HG02852 (cell line): Measurements from ENCODE around the gene IGF2BP3.

Experiments
- ATAC-seq: cut with Tn5 transposase; IDR thresholded peaks from one replicate; pipeline ENCODE4 v1.9.1; 2021; ENCODE audit warnings: mild to moderate bottlenecking, moderate library complexity; ENCODE audit not compliant: unreplicated experiment

Gene IGF2BP3

DNA sequence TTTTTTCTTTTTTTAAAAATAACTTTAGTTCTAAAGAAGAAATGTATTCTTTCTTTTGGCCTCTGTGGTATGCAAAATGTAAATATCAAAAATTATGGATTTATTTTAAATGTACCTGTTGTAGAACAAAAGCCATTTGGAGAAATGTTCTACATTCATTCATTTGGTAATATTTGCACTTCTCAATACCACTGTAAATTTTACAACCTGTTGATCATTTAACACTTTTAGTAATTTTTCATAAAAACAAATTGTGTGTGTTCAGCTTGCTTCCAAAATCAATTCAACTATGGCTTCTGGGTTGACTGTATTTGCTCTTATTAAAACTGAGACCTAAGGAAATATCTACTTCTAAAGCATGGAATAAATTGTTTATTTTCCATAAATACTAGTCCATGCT is 2.3 kb upstream of the IGF2BP3 start:
- ATAC-seq, result no peak

DNA sequence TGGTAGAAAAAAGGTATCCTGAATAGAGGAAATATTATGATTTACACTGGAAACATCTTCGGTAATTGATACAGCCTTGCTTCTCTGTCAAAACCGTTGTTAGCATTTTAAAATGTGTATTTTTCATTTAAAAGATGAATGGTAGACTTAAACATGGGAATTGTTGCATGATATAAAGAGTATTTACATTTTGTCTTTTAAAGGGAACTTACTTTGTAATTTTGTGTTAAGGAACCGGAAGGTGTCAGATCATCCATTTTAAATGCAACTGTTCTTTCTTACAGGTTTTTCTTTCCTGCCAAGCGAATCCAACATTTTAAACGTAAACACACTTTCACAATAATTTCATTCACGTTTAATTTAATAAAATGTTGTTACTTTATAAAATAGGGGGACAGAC is 1.8 kb upstream of the IGF2BP3 start:
- ATAC-seq, result no peak

GRCh38 chr7:23471106-23471859 is 992 bp upstream of the IGF2BP3 start:
- ATAC-seq, result peak; percentile 22

GRCh38 chr7:23469961-23470250 is 385 bp downstream of the IGF2BP3 start:
- ATAC-seq, result no peak

GRCh38 chr7:23469150-23469960 is 936 bp downstream of the IGF2BP3 start:
- peak; percentile 20 for ATAC-seq

DNA sequence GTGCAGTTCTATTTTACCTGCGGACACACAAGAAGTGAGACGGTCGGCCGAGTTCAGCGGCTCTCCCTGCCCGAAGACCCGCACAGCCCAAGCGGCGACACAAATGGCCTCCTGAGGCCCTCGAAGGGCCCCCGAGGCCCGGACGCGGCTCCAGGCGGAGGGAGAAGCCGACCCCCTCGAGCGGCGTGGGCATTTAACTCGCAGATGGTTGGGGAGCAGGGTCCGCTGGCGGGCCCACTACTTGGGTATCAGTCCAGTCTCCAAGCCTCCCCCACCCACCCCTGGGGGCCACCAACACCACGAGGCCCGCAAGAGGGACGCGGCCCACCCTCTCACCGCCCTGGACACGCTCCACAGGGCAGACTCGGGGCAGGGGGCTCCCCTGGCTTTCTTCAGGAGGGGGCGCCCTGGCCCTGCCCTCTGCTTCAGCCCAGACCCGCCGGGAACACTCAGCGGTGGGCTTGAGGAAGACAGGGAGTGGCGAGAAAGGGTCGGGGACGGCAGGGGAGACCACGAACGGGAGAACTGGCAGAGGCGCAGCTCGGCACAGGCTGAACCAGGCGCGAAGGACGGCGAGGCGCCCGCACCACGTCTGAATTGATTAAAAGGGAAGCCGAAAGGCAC is 1.7 kb downstream of the IGF2BP3 start:
- peak; percentile 8 for ATAC-seq

GRCh38 chr7:23467806-23468525 is 2.3 kb downstream of the IGF2BP3 start:
- peak; percentile 22 for ATAC-seq

- ATAC-seq, result no peak
Measured at GRCh38 chr7:23467291-23467805, 2.9 kb downstream of the IGF2BP3 start.

GRCh38 chr7:23462846-23463245 is 7.4 kb downstream of the IGF2BP3 start:
- ATAC-seq, result no peak

GRCh38 chr7:23458044-23458443 is 12.2 kb downstream of the IGF2BP3 start:
- ATAC-seq, result no peak

- no peak for ATAC-seq
Measured at GRCh38 chr7:23456093-23456492, 14.2 kb downstream of the IGF2BP3 start.

GRCh38 chr7:23454881-23455526 is 15.3 kb downstream of the IGF2BP3 start:
- no peak for ATAC-seq

- no peak for ATAC-seq
Measured at GRCh38 chr7:23450518-23450917, 19.8 kb downstream of the IGF2BP3 start.

GRCh38 chr7:23449941-23450340 is 20.4 kb downstream of the IGF2BP3 start:
- no peak for ATAC-seq

DNA sequence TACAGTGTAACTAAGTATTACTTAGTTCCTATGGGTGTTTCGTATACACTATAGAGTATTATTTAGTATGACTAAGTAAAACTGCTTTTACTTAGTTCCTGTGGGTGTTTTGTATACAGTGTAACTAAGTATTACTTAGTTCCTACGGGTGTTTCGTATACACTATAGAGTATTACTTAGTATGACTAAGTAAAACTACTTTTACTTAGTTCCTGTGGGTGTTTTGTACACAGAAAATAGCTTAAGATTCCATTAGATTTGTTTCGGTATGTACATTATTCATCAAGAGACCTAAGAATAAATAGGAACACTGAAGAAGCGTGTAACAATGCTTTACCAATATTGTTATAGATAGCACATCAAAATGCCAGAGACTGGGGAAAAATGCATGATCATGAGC is 25.0 kb downstream of the IGF2BP3 start:
- ATAC-seq, result no peak

- no peak for ATAC-seq
Measured at GRCh38 chr7:23443974-23444373, 26.3 kb downstream of the IGF2BP3 start.

DNA sequence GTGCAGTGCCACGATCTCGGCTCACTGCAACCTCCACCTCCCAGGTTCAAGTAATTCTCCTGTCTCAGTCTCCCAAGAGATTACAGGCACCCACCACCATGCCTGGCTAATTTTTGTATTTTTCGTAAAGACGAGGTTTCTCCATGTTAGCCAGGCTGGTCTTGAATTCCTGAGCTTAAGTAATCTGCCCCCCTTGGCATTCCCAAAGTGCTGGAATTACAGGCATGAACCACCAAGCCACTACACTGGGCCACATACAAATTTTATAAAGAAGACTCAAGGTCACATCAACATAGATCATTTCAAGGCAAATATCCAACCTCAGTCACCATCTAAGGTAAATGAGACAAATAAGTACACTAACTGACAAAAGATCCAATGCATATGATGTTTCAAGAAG is 32.1 kb downstream of the IGF2BP3 start:
- no peak for ATAC-seq

DNA sequence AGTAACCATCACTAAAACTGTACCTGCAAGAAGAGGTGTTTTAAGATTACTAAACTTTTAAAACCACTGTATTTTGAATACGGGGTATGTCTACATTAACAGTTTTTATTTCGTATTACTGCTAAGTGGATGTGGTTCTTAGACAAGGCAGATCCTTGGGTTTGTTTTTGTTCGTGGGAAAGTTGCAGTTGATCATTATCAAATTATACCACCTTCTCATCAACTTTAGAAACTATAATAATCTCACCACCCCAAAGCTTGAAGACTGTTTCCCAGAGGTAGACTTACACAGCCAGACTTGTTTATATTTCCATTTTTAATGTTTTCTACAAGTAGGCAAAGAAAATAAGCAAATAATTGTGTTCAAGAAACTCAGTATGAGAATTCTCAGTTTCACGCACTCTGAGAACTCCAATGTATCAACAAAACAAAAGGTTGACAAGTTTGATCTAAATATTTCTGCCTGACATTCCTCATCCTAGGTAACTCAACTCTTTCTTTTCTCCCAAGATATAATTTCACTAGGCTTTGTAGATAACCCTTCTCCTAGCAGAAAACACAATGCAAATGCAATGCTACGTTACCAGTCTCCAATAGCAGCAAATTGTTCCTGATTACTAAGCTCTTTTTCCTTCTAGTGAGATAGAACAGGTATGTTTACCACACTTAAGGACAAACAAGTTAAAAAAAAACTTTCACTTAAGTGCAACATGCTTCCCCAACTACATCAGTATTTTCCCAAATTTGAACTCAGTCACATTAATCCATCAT is 36.0 kb downstream of the IGF2BP3 start:
- no peak for ATAC-seq

GRCh38 chr7:23431702-23432199 is 38.5 kb downstream of the IGF2BP3 start:
- no peak for ATAC-seq

DNA sequence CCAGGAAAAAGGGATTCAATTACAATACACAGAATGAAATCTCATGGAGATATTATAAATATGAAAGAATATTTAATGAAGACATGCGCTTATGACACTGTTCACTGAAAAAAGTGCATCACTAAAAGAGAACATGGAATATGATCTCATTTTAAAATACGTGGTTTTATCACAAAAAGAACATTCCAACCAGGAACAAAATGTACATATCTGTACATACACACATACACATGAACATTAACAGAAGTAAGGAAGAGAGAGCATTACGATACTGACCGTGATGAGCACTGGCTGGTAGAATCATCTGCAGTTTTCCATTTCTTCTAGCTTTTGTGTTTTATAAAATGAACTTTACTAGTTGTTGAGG is 39.4 kb downstream of the IGF2BP3 start:
- ATAC-seq, result no peak
